GM19043 (cell line): ENCODE results near the gene NIFK.

Experiments
- ATAC-seq: cut with Tn5 transposase; IDR thresholded peaks from one replicate; pipeline ENCODE4 v1.9.1; 2021; ENCODE audit warnings: low read depth; ENCODE audit not compliant: unreplicated experiment

The NIFK gene

DNA sequence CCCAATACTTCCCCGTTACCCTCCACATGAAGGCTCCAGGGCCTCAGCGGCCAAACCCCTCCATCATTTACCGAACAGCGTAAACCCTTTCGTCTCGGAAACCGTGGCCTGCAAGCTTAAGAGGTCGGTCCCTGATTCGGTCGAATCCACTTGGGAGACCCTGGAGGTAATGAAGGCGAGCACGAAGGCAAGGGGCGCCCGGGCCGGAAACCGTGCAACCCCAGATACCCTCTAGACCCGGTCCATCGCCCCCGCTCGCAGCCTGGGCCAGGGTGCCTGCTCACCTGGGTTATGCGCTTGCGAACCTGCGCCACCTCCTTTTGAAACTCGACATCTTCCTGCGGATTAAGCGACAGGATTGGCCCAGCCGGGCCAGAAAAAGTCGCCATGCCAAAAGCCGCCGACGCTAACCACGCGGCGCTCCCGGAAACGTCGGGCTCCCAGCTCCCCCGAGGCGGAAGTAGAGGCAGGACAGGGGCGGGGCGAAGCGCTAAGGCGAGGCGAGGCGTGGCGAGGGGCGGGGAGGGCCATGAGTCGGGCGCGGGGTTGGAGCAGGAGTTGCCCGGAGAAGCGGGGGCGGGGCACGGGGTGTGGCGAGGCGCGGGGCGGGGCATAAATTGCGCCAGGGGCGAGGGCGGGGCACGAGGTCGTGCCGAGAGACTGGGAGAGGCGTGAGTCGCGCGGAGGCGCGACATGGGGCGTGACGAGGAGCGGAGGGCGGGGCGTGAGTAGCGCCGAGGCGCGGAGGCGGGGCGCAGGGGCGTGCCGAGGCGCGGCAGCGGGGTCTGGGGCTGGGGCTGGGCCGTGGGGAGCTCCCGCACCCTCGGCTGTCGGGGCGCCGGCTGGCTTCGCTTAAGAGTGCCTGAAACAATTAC is at the start of gene NIFK:
TSS of gene NIFK (minus strand) at position 414 of the 875 bp plus-strand sequence. CDS start at position 389, 25 bp downstream.
- ATAC-seq, result peak; percentile 90

DNA sequence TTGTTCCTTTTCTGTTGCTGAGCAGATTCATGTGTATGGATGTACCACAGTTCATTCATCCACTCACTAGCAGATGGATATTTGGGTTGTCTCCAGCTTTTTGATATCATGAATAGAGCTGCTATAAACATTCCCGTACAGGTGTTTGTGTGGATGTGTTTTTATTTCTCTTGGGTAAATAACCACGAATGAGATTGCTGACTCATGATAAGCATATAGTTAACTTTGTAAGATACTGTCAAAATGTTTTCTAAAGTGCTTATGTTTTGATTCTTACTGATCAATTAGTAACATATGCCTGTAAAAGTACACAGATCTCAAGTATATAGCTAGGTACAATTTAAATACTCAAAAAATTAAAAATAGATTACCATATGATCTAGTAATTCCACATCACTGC is 46.5 kb upstream of the NIFK start:
- no peak for ATAC-seq

DNA sequence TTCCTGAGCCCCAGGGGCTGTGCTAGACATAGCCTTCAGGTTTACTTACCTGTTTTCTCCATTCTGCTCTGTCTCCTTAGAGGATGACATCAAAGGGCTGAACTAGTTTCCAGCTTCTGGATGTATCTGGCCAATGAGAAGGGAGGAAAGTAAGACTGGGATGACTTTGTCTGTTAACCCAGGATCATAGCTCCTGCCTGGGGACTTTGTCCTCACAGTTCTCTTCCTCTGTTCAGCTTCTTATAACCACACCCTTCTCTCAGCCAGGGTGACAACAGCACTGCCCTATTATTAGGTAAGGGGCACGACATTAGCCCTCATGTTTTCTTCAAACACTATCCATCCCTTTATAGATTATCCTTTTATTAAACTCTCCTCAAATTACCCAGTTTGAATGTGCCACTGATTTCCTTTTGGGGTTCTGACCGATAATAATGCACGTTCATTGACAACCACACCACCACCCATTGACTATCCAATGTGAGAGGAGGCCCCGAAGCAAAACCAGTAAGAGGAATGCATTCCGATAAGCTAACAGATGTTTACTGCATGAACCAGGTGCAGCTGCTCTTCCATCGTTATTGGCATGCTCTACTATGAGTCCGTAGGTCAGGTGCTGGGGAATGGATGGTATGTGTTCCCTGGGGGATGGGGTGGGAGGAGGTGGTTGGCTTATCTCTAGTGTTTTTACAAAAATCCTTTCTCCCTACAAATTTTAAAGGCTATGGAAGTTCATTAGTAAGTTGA is 42.2 kb upstream of the NIFK start:
- no peak for ATAC-seq

DNA sequence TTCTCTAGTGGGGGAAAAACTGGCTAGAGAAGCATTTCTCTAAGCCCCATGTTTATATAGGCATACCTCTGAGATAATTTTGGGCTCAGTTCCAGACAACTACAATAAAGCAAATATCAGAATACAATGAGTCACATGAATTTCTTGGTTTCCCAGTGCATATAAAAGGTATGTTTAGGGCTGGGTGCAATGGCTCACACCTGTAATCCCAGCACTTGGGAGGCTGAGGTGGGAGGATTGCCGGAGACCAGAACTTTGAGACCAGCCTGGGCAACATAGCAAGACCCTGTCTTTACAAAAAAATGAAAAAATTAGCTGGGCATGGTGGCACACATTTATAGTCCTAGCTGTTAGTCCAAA is 41.0 kb upstream of the NIFK start:
- ATAC-seq, result no peak

DNA sequence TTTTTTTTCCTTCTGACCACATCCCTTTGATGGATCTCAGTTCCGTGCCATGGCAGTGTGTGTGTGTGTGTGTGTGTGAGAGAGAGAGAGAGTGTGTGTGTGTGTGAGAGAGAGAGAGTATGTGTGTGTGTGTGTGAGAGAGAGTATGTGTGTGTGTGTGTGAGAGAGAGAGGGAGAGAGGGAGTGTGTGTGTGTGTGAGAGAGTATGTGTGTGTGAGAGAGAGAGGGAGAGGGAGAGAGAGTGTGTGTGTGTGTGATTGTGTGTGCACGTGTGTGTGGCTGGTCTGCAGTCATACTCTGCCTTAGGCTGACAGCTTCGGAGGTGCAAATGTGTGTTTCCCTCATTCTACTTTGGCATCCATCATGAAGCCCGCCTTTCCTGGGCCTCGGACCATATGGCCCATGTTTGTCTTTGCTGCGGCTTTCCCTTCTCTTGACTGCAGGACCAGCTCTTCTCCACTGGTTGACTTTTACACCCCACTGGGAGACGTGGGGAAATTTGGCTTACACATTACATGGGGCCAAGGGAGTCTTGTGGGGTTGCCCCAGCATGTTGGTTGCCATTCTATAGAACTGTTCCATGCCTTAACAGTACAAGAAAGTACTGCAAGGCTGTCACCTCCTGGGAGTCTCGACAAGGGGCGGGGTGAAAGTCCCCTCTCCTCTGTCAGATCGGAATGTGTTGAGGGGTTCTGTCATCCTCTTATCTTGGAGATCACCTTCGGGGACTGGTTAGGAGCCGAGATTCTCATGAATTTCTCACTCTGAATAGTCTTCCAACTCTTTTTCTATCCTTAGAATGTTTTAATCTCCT is 40.4 kb upstream of the NIFK start:
- ATAC-seq, result no peak

DNA sequence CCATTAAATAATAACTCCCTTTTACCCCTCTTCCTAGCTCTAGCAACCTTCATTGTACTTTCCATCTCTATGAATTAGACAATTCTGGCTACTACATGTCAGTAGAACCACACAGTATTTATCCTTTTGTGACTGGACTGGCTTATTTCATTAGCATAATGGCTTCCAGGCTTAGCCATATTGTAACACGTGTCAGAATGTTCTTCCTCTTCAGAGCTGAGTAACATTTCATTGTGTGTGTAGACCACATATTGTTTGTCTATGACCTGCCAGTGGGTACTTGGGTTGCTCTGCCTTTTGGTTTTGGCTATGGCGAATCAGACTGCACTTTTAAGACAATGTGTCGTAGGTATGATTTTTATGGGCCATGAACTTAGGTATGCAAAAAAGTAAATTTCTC is 39.7 kb upstream of the NIFK start:
- no peak for ATAC-seq

DNA sequence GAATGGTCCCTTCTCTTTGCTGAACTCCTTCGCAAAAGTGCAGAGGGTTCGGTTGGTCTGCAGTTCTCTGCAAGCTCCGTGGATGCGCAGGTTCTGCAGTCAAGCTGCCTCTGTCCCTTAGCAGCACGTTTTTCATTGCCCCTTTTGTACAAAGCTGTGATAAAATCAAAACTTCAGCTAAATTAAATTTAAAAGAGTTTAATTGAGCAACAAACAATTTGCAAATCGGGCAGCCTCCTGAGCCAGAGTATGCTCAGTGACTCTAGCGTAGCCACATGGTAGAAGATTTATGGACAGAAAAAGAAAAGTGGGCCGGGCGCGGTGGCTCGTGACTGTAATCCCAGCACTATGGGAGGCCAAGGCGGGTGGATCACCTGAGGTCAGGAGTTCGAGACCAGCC is 37.6 kb upstream of the NIFK start:
- no peak for ATAC-seq

DNA sequence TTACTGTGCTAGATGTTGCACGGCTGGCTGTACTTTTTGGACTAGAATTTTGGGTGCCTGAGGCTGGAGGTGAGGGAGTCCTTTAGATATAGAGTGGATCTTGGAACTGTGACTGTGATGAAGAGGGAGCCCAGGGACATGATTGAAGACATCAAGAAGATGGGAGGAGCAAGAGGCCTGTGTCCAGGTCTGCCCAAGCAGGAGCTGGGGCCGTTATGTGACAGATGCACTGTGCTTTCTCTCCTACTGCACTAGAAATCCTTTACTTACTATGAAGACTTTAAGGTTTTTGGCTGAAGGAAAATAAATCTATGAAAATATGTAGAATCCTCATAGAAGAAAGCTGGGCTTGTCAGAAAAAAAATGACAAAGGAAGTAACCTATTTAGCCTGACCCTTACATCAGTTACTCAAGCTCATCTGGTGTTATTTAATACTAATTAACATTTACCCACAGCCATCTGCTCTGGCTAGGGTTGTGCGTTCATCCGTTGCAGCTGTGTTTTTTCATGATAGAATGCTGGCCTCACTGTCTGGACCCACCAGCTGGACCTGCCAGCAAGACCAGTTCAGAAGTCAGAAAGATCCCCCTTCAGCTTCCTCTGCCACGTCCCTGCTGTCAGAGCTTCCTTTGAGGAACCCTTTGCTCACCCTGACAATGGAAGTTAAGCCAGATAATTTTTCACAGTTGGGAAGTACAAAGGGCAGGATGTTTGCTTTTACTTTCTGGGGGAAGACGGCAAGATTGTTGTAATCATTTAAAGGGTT is 35.5 kb upstream of the NIFK start:
- no peak for ATAC-seq

DNA sequence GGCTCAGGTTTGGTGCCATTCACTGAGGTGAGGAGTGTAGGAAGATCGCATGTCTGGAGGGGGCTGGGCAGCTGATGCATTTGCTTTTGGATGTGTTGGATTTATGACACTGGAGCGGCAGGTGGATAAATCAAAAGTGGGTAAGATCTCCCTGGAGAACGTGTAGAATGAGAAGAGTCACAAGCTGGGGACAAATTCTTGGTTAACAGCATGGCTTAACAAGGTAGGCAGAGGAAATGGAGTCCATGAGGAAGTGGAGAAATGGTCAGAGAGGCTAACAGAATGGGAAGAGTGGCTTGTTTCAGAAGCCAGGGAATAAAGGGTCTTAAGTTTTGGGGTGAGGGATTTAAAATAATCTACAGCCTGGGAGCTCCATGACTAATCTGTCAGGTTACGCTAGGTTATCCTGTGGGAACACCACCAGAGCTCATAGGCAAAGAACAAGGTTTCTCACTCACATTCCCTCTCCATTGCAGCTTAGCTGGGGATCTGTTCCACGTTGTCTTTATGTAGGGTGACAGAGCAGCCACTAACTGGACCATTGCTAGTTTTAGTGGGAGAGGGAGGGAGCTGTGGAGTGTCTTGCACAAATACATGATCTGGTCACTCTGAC is 31.6 kb upstream of the NIFK start:
- ATAC-seq, result no peak

DNA sequence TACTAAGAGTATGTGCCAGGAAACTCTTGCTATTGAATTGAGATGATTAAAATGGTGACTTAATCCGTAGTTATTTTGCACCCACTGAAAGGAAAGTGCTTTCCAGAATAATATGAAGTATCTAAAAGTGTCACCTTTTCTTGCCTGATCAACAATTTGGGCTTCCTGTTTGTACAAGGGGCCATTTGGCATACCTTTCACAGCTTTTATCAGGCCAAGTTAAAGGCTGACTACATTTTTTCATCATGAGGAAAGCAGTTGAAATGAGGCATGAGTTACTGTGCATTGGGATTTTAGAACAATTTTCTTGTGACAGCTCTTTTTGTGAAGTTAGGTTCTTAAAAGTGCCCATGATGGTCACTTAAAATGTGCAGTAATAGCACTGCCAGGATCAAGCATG is 29.9 kb upstream of the NIFK start:
- no peak for ATAC-seq

DNA sequence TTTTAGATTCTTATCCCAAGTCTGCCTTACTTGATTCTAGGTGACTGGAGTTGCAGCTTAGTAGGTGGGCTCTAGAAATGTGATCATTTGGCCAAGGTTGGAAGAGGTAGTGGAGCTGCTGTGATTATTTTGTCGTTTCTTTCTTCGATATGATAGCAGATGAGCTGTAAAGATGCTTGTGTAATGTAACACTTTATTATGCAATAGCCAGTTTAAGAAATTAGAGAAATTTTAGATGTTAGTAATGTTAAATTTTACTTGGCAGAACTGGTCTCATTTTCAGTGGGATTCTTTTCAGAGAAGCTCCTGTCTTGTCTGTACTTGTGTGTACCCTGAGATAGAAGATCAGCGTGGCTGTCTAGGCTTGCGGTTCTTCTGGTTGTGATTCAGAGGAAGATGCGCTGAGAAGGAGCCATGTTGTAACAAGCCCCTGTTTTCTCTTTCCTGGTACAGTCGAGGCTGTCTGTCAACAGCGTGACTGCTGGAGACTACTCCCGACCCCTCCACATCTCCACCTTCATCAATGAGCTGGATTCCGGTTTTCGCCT is 28.1 kb upstream of the NIFK start:
- no peak for ATAC-seq

DNA sequence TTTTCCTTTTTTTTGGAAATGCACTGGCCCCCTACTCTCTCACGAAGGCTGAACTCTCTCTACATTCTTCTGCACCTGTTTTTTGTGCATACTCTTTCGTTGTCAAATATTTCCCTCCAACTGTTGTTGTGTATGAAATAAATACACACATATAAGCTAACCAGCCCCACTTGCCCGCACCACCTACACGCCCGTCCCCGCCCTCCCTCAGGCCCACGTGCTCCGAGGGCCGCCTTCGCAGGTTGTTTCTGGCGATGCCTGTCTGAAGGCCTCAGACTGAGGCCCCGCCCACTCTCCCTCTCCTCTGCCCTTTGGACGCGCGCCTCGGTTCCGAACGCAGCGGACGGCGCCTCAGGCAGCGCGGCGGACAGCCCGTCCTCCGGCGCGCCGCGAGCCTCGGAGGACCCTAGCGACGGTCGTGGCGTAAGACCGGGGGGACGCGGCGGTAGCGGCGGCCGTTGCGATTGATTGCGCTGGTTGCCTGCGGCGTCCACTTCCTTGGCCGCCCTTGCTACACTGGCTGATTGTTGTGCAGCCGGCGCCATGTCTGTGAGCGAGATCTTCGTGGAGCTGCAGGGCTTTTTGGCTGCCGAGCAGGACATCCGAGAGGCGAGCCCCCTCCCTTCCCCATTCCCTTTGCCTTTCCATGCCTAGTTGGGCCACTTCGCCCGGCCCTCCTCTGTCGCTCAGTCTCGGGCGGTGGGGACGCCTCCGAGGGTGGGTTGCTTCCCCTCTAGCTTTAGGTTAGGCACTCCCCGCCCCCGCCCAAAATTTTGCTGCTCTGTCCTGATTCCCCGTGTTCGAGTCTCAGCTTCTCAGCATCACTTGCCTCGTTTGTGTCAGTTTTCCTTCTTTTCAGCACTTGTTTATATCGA is 18.8 kb upstream of the NIFK start, which contains the start of gene TSN:
TSS of gene TSN (plus strand) at position 415 of the 875 bp plus-strand sequence. CDS start at position 544, 129 bp downstream.
- ATAC-seq, result peak; percentile 100

DNA sequence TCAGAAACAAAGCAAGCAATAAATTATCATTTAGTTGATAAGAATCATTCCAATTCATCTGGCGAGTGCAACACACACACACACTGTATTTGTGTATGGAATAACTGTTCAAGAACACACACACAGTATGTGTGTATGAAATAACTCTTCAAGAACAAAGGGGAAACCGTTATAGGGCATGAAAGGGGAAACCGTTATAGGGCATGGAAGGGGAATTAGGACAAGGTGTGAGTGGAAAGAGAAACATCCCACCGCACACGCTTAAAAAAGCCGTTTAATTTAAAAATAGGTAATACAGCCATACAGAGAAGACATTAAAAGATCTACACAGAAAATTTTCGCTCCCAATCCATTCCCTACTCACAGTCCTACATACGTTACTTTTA is 18.2 kb upstream of the NIFK start:
- no peak for ATAC-seq

DNA sequence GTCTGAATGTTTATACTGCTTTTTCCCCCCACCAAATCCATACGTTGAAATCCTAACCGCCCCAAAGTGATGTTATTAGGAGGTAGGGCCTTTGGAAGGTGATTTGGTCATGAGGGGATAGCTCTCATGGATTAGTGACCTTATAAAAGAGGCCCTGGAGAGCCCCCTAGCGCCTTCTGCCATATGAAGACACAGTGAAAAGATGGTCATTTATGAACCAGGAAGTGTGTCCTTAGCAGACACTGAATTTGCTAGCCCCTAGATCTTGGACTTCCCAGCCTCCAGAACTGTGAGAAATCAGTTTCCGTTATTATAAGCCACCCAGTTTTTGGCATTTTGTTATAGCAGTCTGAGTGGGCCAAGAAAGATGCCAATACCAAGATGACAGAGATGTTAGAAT is 11.5 kb upstream of the NIFK start:
- peak; percentile 70 for ATAC-seq

DNA sequence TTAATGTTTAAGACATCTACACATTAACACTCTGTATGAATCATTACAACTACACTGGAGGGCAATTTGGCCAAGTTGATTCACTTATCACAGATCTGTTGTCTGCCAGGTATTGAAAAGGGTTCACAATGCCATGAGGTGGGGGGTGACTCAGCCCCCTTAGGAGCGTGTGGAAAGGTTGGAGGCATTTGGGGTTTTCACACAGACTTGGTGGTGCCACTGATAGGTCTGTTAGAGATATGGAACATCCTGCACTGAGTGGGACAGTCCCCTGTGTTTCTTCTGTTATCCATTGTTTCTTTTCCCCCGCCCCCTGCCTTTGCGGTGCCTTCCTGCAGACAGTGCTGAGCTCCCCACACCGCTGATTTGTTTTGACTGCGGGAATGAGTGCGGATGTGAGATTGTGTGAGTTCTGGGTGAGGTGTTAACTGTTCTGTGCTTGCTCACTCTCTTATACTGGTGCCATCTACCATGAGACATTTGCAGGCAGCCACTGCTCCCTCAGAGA is 9.4 kb upstream of the NIFK start:
- ATAC-seq, result no peak

DNA sequence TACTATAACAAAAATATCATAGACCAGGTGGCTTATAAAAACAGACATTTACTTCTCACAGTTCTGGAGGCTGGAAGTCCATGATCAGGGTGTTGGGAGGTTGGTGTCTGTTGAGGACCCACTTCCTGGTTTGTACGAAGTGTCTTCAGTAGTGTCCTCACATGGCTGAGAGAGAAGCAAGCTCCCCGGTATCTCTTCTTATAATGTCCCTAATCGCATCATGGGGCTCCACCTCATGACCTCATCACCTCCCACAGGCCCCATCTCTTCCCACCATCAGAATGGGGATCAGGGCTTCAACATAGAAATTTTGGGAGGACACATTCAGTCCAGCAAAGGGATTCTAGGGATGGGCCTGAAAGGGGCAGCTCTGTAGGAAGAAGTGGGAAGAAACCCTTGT is 4.8 kb upstream of the NIFK start:
- ATAC-seq, result no peak

DNA sequence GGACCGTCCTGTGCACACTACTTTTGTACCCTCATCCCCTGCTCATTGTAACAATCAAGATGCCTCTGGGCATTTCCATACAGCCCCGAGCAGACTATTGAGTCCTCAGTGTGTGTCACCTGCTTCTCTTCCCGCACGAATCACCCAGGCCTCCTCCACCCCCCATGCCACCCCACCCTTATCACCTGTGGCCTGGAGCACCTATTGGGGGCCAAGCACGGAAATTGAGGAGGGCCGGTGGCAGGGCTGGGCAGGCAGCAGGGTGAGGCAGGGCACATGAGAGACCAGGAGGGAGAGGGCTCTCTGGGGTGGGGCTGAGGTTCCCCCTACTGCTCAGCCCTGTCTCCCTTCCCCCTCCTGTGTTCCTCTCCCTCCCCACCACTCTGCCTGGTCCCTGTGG is 4.3 kb upstream of the NIFK start:
- ATAC-seq, result no peak

DNA sequence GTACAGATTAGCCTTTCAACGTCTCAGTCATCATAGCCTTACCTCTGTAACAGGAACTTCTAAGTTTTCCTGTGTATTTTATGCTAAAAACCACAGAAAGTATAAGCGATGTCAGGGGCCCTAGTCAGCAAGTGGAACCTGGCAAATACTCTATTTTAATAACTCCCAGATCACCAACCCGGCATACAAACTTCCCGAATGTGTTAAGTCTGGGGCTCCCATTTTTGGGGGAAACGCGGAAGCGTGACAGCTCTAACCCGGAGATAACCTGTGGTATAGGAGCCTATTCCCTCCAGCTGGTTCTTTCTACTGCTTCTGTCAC is 574 bp downstream of the NIFK start:
- peak; percentile 1 for ATAC-seq
